Measurements from ENCODE around the gene HNRNPR.

The HNRNPR gene

GRCh38 chr1:23371987-23372880, 28.1 kb upstream of the HNRNPR start:
- ATAC-seq: no peak
- Mint-ChIP-seq H3K9me3 (no peaks in the 10 kb centered on the region), H3K4me1 (peaks cover 36% of the 10 kb centered on the region), H3K27ac (no peak overlapping the region), H3K4me3 (no peak overlapping the region), H3K27me3 (no peaks in the 10 kb centered on the region)
- DNase-seq: no peak

GRCh38 chr1:23370709-23371584, 26.9 kb upstream of the HNRNPR start:
- Mint-ChIP-seq H3K4me3 (peak overlapping the region in 1 of 2 donors; percentile 98), H3K27ac (no peak overlapping the region), H3K9me3 (peaks cover 0 to 6% of the 10 kb centered on the region in 2 donors), H3K27me3 (no peaks in the 10 kb centered on the region), H3K4me1 (peaks cover 47% of the 10 kb centered on the region)
- DNase-seq (no peak), ATAC-seq (no peak)

DNA sequence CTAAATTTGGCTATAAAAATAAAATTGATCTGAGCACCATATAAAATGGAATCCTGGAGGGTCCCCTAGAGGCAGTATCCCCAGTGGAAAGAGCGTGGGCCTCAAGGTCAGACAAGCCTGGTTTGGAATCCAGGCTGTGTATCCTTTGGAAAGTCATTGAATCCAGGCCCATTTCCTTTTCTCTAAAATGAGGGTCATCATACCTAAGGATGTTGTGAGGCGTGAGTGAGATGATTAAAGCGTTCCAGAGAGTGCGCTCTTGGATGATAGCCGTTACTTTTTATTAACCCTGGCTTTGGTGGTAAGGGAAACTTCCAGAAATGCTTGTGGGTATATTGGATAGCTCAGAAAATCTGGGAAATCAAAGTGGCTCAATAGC, 26.2 kb upstream of the HNRNPR start:
- DNase-seq (no peak), ATAC-seq (no peak)
- Mint-ChIP-seq H3K4me1 (peaks cover 47% of the 10 kb centered on the region), H3K9me3 (peaks cover 0 to 9% of the 10 kb centered on the region in 2 donors), H3K27me3 (no peaks in the 10 kb centered on the region), H3K27ac (peak overlapping the region in 1 of 2 donors; percentile 24), H3K4me3 (peak overlapping the region; percentile 98)

DNA sequence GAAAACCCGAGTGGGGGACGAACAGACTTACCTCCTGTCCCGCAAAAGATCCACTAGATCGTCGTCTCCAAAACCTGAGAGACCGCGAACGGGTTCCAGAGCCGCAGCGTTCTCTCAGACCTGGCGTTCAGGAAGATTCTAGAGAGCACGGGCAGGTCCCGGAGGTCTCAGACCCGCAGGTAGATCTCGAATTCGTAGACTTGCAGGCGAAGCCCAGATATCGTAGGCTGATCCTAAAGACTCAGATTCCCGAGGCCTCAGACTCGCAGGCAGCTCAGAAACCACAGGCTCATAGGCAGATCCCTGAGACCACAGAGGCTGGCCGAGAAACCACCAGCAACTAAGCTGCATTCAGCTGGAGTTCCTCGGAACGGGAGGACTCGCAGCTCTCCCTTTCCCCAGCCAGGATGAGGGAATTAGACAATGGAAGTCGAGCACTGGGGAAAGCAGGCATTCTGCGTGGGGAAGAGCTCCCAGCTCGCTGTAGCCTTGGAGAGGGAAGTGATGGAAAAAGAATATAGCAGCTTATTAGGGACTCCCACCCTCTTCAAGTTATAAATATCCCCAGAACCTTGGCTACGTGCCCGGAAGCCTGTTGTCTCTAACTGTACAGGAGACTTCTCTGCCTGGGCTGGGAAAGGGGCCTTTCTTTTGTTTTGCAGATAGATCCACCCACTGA, 25.4 kb upstream of the HNRNPR start, which contains the start of gene ZNF436:
ZNF436 (minus strand) TSS at position 502 of the 679 bp plus-strand sequence. CDS start 1,831 bp downstream, outside the sequence.
- H3K27me3 Mint-ChIP-seq: no peaks in the 10 kb centered on the region
- peaks cover 47% of the 10 kb centered on the region for H3K4me1 Mint-ChIP-seq
- H3K9me3 Mint-ChIP-seq: peaks cover 0 to 9% of the 10 kb centered on the region in 2 donors
- DNase-seq (peak; percentile 4 to 26), ATAC-seq (no peak)
- H3K4me3 Mint-ChIP-seq: peak within 1 kb of the TSS; percentile 98
- peak within 1 kb of the TSS; percentile 98 for H3K27ac Mint-ChIP-seq

- Mint-ChIP-seq H3K4me1 (peaks cover 47% of the 10 kb centered on the region), H3K27ac (peak overlapping the region; percentile 98), H3K27me3 (no peaks in the 10 kb centered on the region), H3K9me3 (peaks cover 0 to 9% of the 10 kb centered on the region in 2 donors), H3K4me3 (peak overlapping the region; percentile 98)
- ATAC-seq (peak; percentile 85), DNase-seq (peak; percentile 89)
Observed at GRCh38 chr1:23368562-23369334, 24.7 kb upstream of the HNRNPR start.

DNA sequence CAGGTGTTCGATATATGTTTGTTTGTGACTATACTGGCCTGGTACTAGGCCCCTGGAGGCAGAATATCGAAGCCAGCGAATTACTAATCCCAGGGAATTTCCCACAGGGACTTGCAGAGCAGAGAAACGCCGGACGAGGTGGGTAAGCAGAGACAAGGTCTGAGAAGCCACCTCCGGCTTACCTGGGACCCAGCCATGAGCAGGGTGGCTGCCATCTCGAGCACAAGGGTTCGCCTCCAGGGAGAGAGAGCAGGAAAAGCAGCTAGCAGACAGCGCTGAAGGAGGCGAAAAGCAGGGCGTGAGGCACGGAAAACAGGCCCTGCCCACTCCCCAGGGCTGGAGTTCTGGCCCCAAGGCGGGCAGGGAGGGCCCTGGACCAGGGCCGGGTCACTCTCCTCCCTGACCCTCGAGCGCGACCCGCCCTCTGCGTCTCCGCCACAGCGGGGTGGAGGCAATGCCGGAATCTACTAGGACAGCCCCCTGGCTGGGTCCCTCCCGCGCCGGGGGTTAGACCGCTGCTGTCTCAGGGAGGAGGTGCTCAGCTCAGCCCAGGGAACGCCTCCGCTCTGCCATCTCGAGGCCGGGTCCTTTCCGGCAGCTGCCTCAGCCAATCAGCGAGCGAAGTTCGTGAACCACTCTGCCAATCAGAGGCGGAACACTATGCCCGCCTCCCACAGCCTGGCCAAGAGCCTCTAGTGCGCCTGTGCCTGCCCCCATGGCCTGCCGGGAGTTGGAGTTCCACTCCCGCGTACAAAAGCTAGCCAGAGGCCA, 23.9 kb upstream of the HNRNPR start:
- DNase-seq: peak; percentile 97 to 99
- peak; percentile 96 for ATAC-seq
- Mint-ChIP-seq H3K4me1 (peaks cover 47% of the 10 kb centered on the region), H3K27ac (peak overlapping the region; percentile 98), H3K27me3 (no peaks in the 10 kb centered on the region), H3K9me3 (peaks cover 3 to 16% of the 10 kb centered on the region in 2 donors), H3K4me3 (peak overlapping the region; percentile 98)

DNA sequence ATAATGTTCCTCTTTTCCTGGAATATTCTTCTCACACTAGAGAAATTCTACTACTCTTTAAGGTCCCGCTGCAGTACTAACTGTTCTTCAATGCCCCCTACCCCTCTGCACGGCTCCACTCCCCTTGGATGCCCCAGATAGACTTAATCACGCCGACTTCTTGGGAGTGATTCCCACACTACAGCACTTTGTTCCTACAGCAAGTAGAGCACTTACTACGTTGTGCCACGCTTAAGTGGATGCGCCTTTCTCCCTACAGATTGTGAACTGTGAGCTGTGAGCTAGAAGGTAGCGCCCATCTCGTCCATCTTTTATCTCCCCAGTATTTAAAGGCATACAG, 23.3 kb upstream of the HNRNPR start:
- DNase-seq (no peak), ATAC-seq (no peak)

DNA sequence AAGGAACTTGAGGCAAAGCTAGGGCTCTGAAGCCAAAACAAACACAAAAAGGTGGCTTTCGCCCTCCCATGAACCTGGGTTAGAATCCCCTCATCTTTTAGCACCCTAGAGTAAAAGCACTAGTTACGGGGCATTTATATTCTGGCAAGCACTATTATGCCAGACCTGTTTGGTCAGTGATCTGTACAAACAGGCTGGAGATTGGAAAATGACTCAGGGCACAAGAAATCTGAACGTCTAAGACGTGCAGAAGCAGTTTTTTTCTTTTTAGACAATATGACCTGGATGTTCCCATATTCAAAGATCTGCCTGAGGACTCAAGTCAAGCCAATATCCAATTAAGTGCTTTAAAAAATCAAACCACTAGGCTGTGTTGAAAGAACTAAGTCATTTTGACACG, 22.5 kb upstream of the HNRNPR start:
- no peak for ATAC-seq
- no peak for DNase-seq
- Mint-ChIP-seq H3K4me3 (peak overlapping the region; percentile 98), H3K27ac (no peak overlapping the region), H3K4me1 (peaks cover 41% of the 10 kb centered on the region), H3K9me3 (peaks cover 17 to 22% of the 10 kb centered on the region in 2 donors), H3K27me3 (no peaks in the 10 kb centered on the region)

More for the DNA sequence above, 23.3 kb upstream of the HNRNPR start:
- Mint-ChIP-seq H3K27ac (peak overlapping the region; percentile 98), H3K27me3 (no peaks in the 10 kb centered on the region), H3K4me1 (peaks cover 47% of the 10 kb centered on the region), H3K4me3 (peak overlapping the region; percentile 98), H3K9me3 (peaks cover 9 to 21% of the 10 kb centered on the region in 2 donors)

GRCh38 chr1:23366146-23366545, 22.1 kb upstream of the HNRNPR start:
- peak overlapping the region in 1 of 2 donors; percentile 98 for H3K4me3 Mint-ChIP-seq
- no peak overlapping the region for H3K27ac Mint-ChIP-seq
- H3K4me1 Mint-ChIP-seq: peaks cover 38% of the 10 kb centered on the region
- H3K27me3 Mint-ChIP-seq: no peaks in the 10 kb centered on the region
- peaks cover 21 to 24% of the 10 kb centered on the region in 2 donors for H3K9me3 Mint-ChIP-seq
- no peak for ATAC-seq
- DNase-seq: no peak

DNA sequence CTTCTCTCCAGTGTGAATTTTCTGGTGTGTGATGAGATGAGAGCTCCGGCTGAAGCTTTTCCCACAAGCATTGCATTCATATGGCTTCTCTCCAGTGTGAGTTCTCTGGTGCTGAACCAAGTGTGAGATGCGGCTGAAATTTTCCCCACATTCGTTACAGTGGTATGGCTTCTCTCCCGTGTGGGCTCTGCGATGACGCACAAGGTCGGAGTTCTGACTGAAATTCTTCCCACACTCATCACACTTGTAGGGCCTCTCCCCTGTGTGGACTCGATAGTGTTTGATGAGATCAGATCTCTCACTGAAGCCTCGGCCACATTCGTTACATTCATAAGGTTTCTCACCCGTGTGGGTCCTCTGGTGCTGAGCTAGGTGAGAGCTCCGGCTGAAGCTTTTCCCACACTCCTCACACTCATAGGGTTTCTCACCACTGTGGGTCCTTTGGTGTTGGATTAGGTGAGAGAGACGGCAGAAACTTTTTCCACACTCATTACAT, 18.2 kb upstream of the HNRNPR start:
- H3K27ac Mint-ChIP-seq: no peak overlapping the region
- H3K9me3 Mint-ChIP-seq: peaks cover 47 to 50% of the 10 kb centered on the region in 2 donors
- DNase-seq: peak in 1 of 2 donors; percentile 12
- H3K27me3 Mint-ChIP-seq: no peaks in the 10 kb centered on the region
- no peak overlapping the region for H3K4me3 Mint-ChIP-seq
- peaks cover 11% of the 10 kb centered on the region for H3K4me1 Mint-ChIP-seq
- no peak for ATAC-seq

- Mint-ChIP-seq H3K27ac (no peak overlapping the region), H3K4me3 (no peak overlapping the region), H3K9me3 (peaks cover 40 to 64% of the 10 kb centered on the region in 2 donors), H3K27me3 (no peaks in the 10 kb centered on the region), H3K4me1 (peaks cover 7% of the 10 kb centered on the region)
- DNase-seq: no peak
- no peak for ATAC-seq
Observed at GRCh38 chr1:23358310-23358875, 14.3 kb upstream of the HNRNPR start.

DNA sequence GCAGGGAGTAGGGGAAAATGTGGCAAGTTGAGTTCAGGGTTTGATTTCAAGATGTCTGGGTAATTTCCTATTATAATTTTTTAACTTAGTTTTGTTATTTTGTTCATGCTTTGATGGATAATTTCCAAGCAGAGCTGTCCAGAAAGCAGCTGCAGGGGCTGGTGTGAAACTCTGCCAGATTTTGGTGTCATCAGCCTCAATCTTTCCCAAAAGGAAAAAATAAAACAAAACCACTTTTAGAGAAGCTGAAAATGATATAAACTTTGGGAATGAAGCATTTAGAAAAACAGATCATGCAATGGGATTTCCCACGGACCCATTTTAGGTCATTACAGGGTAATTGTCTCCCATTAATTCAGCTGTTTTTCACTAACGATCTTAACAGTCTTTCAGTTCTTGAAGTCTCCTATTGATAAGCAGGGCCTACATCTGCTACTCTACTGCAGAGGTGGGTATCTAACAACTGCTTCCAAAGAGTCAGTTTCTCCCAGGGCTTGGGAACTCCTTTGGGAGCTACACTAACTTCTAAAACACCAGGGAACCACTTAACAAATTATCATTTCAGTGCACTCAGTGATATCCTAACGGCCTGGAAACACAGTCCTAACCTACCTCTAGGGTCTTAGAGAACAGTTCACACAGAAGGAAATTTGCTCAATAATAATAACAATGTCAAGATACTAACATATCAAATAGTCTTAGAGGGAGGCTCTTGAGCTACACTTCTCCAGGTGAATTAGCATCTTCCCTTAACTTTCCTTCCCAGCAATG, 13.2 kb upstream of the HNRNPR start:
- H3K9me3 Mint-ChIP-seq: peaks cover 30 to 54% of the 10 kb centered on the region in 2 donors
- H3K27ac Mint-ChIP-seq: no peak overlapping the region
- no peak for DNase-seq
- no peak for ATAC-seq
- H3K4me1 Mint-ChIP-seq: peaks cover 7% of the 10 kb centered on the region
- no peak overlapping the region for H3K4me3 Mint-ChIP-seq
- no peaks in the 10 kb centered on the region for H3K27me3 Mint-ChIP-seq

Data from stimulated activated naive CD8-positive, alpha-beta T cell treated with anti-CD3 and anti-CD28 coated beads, Interleukin-15, amount 100 ng/mL, for 72 hours (primary cell).